ENCODE results near the gene ZNF438.

- TF ChIP-seq RFX5 (IDR thresholded peaks at IDR 0.05; ENCODE audit: low read depth, low read length) (no peak), REST (IDR thresholded peaks at IDR 0.05; ENCODE audit: low read depth, low read length) (no peak), EZH2 (IDR thresholded peaks at IDR 0.05; ENCODE audit: borderline replicate concordance, control insufficient read depth, low read depth, low read length) (no peak)
Observed at GRCh38 chr10:30832749-30833627, 198.7 kb downstream of the ZNF438 start.
